ENCODE measurements around the gene ATG101. TPM values are rescaled to one million over a fixed set of nuclear protein-coding genes. Genes with fewer than 3 reads are reported as not detected.

ATG101 gene
- total and polyA plus RNA-seq, 8 donors = 13.6 to 31.7 (median 19.9) TPM

DNA sequence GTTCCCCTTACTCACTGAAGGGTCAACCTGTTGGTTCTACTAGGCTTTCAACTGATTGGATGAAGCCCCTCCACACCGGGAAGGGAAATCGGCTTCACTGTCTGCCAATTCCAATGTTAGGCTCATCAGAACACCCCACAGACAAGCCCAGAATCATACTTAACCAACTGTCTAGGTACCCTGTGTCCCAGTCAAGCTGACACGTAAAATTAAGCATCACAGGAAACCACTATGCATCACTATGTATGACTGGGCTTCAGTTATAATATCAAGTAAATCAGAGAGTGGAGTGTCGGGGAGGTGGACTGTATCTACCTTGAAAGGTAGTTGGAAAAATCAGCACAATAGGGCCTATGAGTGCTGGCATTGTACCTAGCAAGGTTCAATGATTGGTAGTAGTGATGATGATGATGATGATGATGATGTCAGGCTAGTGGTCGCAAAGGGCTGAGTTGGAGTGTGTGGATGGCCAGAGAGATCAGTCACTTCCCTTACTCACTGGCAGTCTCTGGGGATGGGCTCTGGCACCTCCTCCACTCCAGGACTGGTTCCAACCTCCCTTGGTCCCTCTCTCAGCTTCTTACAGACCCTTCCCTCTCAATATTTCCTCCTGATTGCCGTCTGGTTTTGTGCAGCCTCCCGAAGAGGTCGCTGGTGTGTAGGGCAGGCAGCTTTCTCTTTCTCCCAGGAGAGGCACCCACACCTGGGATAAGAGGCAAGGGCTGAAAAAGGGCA is 3.3 kb upstream of the ATG101 start:
- intact Hi-C loops (cut with DNase I) = no loop called here
- no peak for ATAC-seq

DNA sequence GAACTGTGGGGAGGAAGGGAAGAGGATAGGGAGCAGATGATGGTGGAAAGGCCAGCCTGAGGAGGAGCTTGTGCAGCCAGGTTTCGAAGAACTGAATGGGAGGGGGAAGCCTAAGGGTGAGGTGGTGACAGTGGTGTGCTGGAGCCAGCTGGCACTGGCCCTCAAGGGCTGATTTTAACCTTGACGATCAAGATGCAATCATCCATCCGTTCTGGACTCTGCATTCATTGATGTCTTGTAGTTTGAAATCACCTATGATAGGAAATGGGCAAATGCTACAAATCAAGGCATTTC is 2.8 kb upstream of the ATG101 start:
- Histone ChIP-seq H3K27ac (no peak overlapping the region), H3K9me3 (no peaks in the 10 kb centered on the region), H3K27me3 (no peaks in the 10 kb centered on the region), H3K4me1 (peaks cover 12 to 19% (median 13%) of the 10 kb centered on the region in 3 donors), H3K4me3 (no peak overlapping the region), H3K36me3 (no peaks in the 10 kb centered on the region)
- FAIRE-seq (no peak), ATAC-seq (no peak), DNase-seq (no peak)
- WGBS, 2 donors = 23 to 26% methylated on average over 3 of the region's 3 CpGs
- intact Hi-C loops (cut with DNase I) = no loop called here
- TF ChIP-seq, protein P1, sequence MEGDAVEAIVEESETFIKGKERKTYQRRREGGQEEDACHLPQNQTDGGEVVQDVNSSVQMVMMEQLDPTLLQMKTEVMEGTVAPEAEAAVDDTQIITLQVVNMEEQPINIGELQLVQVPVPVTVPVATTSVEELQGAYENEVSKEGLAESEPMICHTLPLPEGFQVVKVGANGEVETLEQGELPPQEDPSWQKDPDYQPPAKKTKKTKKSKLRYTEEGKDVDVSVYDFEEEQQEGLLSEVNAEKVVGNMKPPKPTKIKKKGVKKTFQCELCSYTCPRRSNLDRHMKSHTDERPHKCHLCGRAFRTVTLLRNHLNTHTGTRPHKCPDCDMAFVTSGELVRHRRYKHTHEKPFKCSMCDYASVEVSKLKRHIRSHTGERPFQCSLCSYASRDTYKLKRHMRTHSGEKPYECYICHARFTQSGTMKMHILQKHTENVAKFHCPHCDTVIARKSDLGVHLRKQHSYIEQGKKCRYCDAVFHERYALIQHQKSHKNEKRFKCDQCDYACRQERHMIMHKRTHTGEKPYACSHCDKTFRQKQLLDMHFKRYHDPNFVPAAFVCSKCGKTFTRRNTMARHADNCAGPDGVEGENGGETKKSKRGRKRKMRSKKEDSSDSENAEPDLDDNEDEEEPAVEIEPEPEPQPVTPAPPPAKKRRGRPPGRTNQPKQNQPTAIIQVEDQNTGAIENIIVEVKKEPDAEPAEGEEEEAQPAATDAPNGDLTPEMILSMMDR (IDR thresholded peaks at IDR 0.05) = no peak

More for the DNA sequence above, 3.3 kb upstream of the ATG101 start:
- Histone ChIP-seq H3K36me3 (no peaks in the 10 kb centered on the region), H3K27ac (no peak overlapping the region), H3K27me3 (no peaks in the 10 kb centered on the region), H3K4me3 (no peak overlapping the region), H3K9me3 (no peaks in the 10 kb centered on the region), H3K4me1 (peaks cover 8 to 15% (median 13%) of the 10 kb centered on the region in 3 donors)
- DNase-seq (no peak), FAIRE-seq (no peak)
- 68 to 78% methylated on average over 8 of the region's 8 CpGs for WGBS, 2 donors
- TF ChIP-seq, protein P1 (IDR thresholded peaks at IDR 0.05) = no peak

DNA sequence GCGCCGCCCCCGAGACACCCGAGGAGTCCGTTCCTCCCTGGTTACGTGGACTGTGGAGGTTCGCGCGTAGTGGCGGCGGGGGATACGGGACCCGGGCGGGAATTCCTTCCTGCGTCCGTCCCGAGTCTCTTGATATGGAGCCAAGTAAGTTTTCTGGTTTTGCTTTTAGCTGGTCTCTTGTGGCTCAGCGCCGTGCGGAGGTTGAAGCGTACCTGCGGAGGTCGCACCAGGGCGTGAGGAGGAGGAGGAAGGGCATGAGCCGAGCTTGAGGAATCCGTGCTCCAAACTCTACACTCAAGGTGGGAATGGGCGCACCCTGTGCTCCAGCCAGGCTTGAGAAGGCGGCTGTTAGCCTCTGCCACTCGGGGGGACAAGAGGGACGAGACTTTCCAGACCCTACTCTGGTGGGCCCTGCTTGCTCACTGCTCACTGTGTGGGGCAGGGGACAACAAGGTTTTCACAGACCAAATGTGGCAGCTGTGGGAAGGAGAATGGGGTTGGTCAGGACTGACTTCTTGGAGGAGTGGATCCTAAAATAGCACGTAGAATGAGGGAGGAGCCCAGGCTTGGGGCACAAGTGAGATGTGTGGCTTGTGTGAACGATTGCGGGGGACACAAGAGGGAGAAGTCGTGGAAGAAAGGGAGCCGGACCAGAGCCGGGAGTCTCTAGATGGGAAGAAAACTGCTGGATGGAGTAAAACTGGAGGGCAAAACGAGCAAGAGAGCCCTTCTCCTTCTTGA is 577 bp downstream of the ATG101 start:
- ATAC-seq = peak; percentile 33 to 51 (median 44)
- whole genome bisulfite sequencing, 2 donors = 1 to 3% methylated on average over 34 to 37 of the region's 37 CpGs

DNA sequence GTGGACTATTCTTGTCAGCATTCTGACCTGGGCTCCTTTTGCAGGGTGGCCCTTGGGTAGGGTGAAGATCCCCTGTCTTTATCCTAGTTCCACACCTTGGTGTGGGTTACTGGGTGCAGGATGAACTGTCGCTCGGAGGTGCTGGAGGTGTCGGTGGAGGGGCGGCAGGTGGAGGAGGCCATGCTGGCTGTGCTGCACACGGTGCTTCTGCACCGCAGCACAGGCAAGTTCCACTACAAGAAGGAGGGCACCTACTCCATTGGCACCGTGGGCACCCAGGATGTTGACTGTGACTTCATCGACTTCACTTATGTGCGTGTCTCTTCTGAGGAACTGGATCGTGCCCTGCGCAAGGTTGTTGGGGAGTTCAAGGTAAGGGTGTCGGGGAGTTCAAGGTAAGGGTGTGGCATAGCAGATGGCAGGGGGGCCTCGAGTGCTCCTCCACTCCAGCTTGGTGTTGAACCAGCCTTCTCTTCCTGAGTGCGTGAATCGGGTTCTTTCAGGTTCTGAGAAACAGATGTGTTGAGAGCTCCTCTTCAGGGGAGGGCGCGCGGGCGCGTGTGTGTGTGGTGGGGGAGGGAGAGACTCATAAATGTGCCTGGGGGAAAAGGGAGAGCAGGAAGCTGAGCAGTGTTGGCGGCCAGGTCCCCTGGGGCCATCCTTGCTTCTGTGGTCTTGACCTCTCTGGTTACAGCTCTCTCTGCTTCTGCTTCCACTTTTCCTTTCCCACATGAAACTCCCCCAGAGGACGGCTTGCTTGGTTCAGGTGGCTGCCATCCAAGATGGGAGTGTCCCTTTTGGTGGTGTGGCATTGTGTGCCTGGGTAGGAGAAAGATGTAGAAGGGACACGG is 4.0 kb downstream of the ATG101 start:
- ATAC-seq (no peak), DNase-seq (peak in 1 of 6 donors; percentile 36), FAIRE-seq (no peak)
- H3K27me3 ChIP-seq = no peaks in the 10 kb centered on the region
- TF ChIP-seq, protein P1 (IDR thresholded peaks at IDR 0.05) = no peak
- H3K9me3 ChIP-seq = no peaks in the 10 kb centered on the region
- intact Hi-C loops (cut with DNase I) = no loop called here
- H3K27ac ChIP-seq = no peak overlapping the region
- H3K36me3 ChIP-seq = peaks cover 0 to 20% (median 0%) of the 10 kb centered on the region in 3 donors
- peaks cover 6 to 18% (median 16%) of the 10 kb centered on the region in 3 donors for H3K4me1 ChIP-seq
- 73 to 74% methylated on average over 23 of the region's 23 CpGs for WGBS, 2 donors
- no peak overlapping the region for H3K4me3 ChIP-seq

More for the DNA sequence above, 577 bp downstream of the ATG101 start:
- intact Hi-C loops (cut with DNase I) = no loop called here
- H3K4me3 ChIP-seq = peak overlapping the region; percentile 79 to 98 (median 94)
- TF ChIP-seq, protein P1 (IDR thresholded peaks at IDR 0.05) = no peak
- FAIRE-seq (no peak), DNase-seq (no peak)
- no peaks in the 10 kb centered on the region for H3K27me3 ChIP-seq
- H3K4me1 ChIP-seq = peaks cover 6 to 18% (median 16%) of the 10 kb centered on the region in 3 donors
- peaks cover 0 to 6% (median 0%) of the 10 kb centered on the region in 3 donors for H3K36me3 ChIP-seq
- H3K9me3 ChIP-seq = no peaks in the 10 kb centered on the region
- peak overlapping the region; percentile 71 to 94 (median 86) for H3K27ac ChIP-seq
